Activated CD4-positive, alpha-beta T cell treated with anti-CD3 and anti-CD28 coated beads, Interleukin-2, amount 10 ng/mL, durations not matched to agents 7 days and 5 days (primary cell): Measurements from ENCODE around the gene CCDC137. TPM values are rescaled to one million over a fixed set of nuclear protein-coding genes. Genes with fewer than 3 reads are reported as not detected.
A peak's percentile ranks its signal among the peaks of the same experiment; 100 is the strongest.
"Not testable (repeated sequence)": the region's sequence is repeated elsewhere in the genome, so short reads cannot be mapped to it uniquely, and the experiment has no call there.

Source experiments
- CTCF ChIA-PET: fragments of 350-600 bp; sonication (Branson Sonifier 250); formaldehyde crosslinking; loops from one replicate; lab custom pipeline; 2021; ENCODE audit warnings: antibody characterized with exemption; lab: Charles Lee
- POLR2A ChIA-PET: fragments of 350-600 bp; sonication (Branson Sonifier 250); formaldehyde crosslinking; loops from one replicate; lab custom pipeline; 2021; ENCODE audit warnings: antibody characterized with exemption; lab: Charles Lee
- DNase-seq: peaks from one replicate; pipeline ENCODE4 v3.0.0-alpha.2; 2020
- H3K27ac Mint-ChIP-seq: one replicate; pipeline ENCODE4 v1.8.0; 2021; ENCODE audit warnings: mild to moderate bottlenecking, moderate library complexity, mixed read lengths
- H3K27me3 Mint-ChIP-seq: one replicate; pipeline ENCODE4 v1.8.0; 2021; ENCODE audit warnings: mixed read lengths
- H3K36me3 Mint-ChIP-seq: one replicate; pipeline ENCODE4 v1.8.0; 2021; ENCODE audit warnings: low read depth, mixed read lengths
- H3K4me1 Mint-ChIP-seq: one replicate; pipeline ENCODE4 v1.8.0; 2021; ENCODE audit warnings: mixed read lengths
- H3K4me3 Mint-ChIP-seq: one replicate; pipeline ENCODE4 v1.8.0; 2021; ENCODE audit warnings: mild to moderate bottlenecking, moderate library complexity, mixed read lengths
- H3K9me3 Mint-ChIP-seq: one replicate; pipeline ENCODE4 v1.8.0; 2021; ENCODE audit warnings: mixed read lengths
- total RNA-seq, 2 experiments: library from RNA; stranded (reverse); gene quantifications; one replicate each; pipeline ENCODE4 v1.2.3, GENCODE V29; 2021

CCDC137 gene
- total RNA-seq, 2 experiments from 2014 or later: 30.2 to 33.8 TPM

DNA sequence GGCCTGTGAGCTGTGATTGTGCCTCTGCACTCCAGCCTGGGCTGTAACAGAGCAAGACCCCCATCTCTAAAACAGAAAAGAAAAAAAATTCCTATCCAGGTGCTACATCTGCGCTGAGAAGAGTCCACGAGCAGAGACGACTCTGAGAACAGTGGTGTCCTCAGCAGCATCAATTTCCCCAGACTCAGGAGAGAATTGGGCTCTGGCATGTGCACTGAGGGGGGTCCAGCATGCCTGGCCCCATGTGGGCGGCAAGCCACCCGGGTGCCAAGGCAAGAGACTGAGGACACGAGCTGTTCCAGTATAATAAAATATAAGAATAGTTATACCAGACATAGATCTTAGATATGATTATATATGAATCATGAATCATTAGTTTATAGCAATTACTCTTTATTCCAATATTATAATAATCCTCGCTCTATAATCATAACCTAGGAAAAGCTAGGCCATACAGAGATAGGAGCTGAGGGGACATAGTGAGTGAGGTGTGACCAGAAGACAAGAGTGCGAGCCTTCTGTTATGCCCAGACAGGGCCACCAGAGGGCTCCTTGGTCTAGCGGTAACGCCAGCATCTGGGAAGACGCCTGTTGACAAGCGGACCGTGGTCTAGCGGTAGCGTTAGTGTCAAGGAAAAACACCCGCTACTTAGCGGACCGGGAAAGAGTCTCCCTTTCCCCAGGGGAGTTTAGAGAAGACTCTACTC lies 9.1 kb downstream of the CCDC137 start:
- H3K4me1 Mint-ChIP-seq, POLR2A ChIA-PET, H3K27ac Mint-ChIP-seq, H3K9me3 Mint-ChIP-seq, H3K27me3 Mint-ChIP-seq: not testable (repeated sequence)
- CTCF ChIA-PET: interaction anchor here (0.9 to 1.5 kb wide), 3 partner anchors 9 to 23 kb away, joined by 3 to 10 read pairs (median 3); partner anchors contain the start of genes ARL16 and HGS
- H3K4me3 Mint-ChIP-seq: peak overlapping the region; percentile 1
- H3K36me3 Mint-ChIP-seq: peaks cover 18% of the 10 kb centered on the region
- DNase-seq: peak; percentile 21

GRCh38 chr17:81676906-81677305 lies 10.4 kb downstream of the CCDC137 start:
- no peaks in the 10 kb centered on the region for H3K27me3 Mint-ChIP-seq
- ChIA-PET CTCF (interaction anchor here (1.5 kb wide), 1 partner anchor 8 kb away, joined by 10 read pairs; the partner anchor contains the start of genes ARL16 and HGS), POLR2A (no interaction called here)
- H3K36me3 Mint-ChIP-seq: peaks cover 14% of the 10 kb centered on the region
- H3K27ac Mint-ChIP-seq: no peak overlapping the region
- no peak overlapping the region for H3K4me3 Mint-ChIP-seq
- H3K9me3 Mint-ChIP-seq: no peaks in the 10 kb centered on the region
- no peak for DNase-seq
- H3K4me1 Mint-ChIP-seq: peaks cover 15% of the 10 kb centered on the region

- Mint-ChIP-seq H3K27me3 (no peaks in the 10 kb centered on the region), H3K4me1 (peaks cover 34% of the 10 kb centered on the region), H3K36me3 (peaks cover 15% of the 10 kb centered on the region), H3K27ac (no peak overlapping the region), H3K9me3 (no peaks in the 10 kb centered on the region), H3K4me3 (no peak overlapping the region)
- DNase-seq: no peak
- CTCF ChIA-PET: interaction anchor here (1.1 kb wide), 1 partner anchor 17 kb away, joined by 3 read pairs; no protein-coding TSS in a partner anchor
- POLR2A ChIA-PET: no interaction called here
These were observed 13.6 kb downstream of the CCDC137 start for GRCh38 chr17:81680150-81680549.

DNA sequence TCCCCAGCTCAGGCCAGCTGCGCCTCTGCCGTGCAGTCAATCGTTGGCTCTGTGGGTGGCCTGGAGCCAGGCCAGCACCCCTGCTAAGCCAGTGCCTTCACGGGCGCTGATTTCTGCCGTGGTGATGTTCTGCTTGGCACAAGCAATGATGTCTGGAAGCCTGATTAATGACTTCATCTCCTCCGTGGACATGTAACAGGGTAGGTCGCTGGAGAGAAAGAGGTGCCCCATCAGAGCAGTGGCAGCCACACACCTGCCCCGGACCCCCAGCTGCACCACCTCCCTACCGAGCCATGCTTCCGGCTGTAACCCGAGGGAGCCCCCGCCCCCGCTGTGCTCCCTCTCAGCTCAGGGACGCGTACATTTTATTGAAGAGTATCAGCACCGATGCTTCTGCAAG lies 15.1 kb downstream of the CCDC137 start:
- Mint-ChIP-seq H3K27ac (no peak overlapping the region), H3K27me3 (no peaks in the 10 kb centered on the region), H3K9me3 (no peaks in the 10 kb centered on the region), H3K36me3 (peaks cover 15% of the 10 kb centered on the region), H3K4me1 (peaks cover 39% of the 10 kb centered on the region), H3K4me3 (peak overlapping the region; percentile 86)
- CTCF ChIA-PET: interaction anchor here (1.6 kb wide), 1 partner anchor 9 kb away, joined by 4 read pairs; no protein-coding TSS in a partner anchor
- DNase-seq: no peak
- POLR2A ChIA-PET: no interaction called here

GRCh38 chr17:81682565-81683207 lies 16.1 kb downstream of the CCDC137 start:
- H3K27me3 Mint-ChIP-seq: no peaks in the 10 kb centered on the region
- H3K27ac Mint-ChIP-seq: peak overlapping the region; percentile 82
- peak overlapping the region; percentile 86 for H3K4me3 Mint-ChIP-seq
- CTCF ChIA-PET: interaction anchor here (1.6 to 2.3 kb wide), 3 partner anchors 10 to 172 kb away, joined by 4 to 12 read pairs (median 6); partner anchors contain the start of genes CCDC137 and OXLD1
- peaks cover 25% of the 10 kb centered on the region for H3K36me3 Mint-ChIP-seq
- DNase-seq: no peak
- no peaks in the 10 kb centered on the region for H3K9me3 Mint-ChIP-seq
- POLR2A ChIA-PET: no interaction called here
- peaks cover 39% of the 10 kb centered on the region for H3K4me1 Mint-ChIP-seq

GRCh38 chr17:81683208-81683583 lies 16.7 kb downstream of the CCDC137 start:
- no peaks in the 10 kb centered on the region for H3K9me3 Mint-ChIP-seq
- ChIA-PET CTCF (interaction anchor here (1.3 to 3.0 kb wide), 6 partner anchors 7 to 171 kb away, joined by 4 to 17 read pairs (median 8); partner anchors contain the start of genes CCDC137, MRPL12 and OXLD1), POLR2A (interaction anchor here (1.0 to 1.2 kb wide), 2 partner anchors 17 to 20 kb away, joined by 3 to 11 read pairs; partner anchors contain the start of genes CCDC137, MRPL12 and OXLD1)
- peaks cover 27% of the 10 kb centered on the region for H3K36me3 Mint-ChIP-seq
- H3K27ac Mint-ChIP-seq: peak overlapping the region; percentile 82
- DNase-seq: peak; percentile 16
- no peaks in the 10 kb centered on the region for H3K27me3 Mint-ChIP-seq
- peak overlapping the region; percentile 86 for H3K4me3 Mint-ChIP-seq
- peaks cover 39% of the 10 kb centered on the region for H3K4me1 Mint-ChIP-seq

DNA sequence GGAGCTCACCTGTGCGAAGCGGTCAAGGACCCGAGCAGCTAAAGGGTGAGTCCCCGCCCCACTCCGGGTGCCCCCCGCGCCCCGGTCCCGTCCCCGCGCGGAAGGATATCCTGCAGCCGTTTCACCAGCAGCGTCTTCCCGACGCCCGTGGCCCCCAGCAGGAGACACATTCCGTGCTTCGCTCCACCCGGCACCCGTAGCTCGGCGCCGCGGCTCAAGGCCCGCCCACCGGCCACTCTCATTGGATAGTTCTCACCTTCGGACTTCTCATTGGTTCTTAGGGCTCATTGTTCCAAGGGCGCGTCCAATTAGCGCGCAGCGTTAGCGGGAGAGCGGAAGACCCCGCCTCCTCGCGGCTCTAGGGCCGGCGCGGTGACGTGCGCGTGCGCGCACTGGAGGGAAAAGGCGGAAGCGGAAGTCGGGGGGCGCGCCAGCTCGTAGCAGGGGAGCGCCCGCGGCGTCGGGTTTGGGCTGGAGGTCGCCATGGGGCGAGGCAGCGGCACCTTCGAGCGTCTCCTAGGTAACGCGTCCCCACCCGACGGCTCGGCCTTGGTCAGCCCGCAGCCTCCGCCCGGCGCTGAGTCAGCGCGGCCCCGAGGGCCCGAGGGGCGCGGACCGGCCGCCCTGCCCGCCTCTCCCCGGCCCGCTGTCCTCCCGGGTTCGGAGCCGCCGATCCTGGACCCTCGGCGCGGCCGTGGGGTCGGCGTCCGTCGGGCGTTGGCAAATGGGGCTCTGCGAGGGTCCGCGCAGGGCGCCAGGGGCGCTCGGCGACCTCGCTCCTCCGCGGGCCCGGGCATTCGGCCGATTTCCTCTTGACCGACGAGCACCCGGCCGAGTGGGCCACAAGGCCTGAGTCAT lies 17.3 kb downstream of the CCDC137 start, which contains the start of the genes ARL16 and HGS:
Gene ARL16 (minus strand): TSS at position 214 of the 858 bp plus-strand sequence. CDS start 44 bp downstream, at position 170.
Gene HGS (plus strand): TSS at position 428 of the 858 bp plus-strand sequence. CDS start 56 bp downstream, at position 484.
- Mint-ChIP-seq H3K36me3 (peaks cover 30% of the 10 kb centered on the region), H3K4me1 (peaks cover 39% of the 10 kb centered on the region), H3K27ac (peak within 1 kb of the TSS; percentile 91), H3K27me3 (no peaks in the 10 kb centered on the region), H3K9me3 (no peaks in the 10 kb centered on the region), H3K4me3 (peak within 1 kb of the TSS; percentile 86)
- ChIA-PET POLR2A (interaction anchor here (0.6 to 1.2 kb wide), 3 partner anchors 17 to 865 kb away, joined by 3 to 11 read pairs (median 4); partner anchors contain the start of genes CCDC137, MRPL12 and OXLD1), CTCF (interaction anchor here (1.3 to 3.0 kb wide), 5 partner anchors 8 to 171 kb away, joined by 5 to 17 read pairs (median 10); partner anchors contain the start of genes CCDC137, MRPL12 and OXLD1)
- DNase-seq: peak; percentile 98

DNA sequence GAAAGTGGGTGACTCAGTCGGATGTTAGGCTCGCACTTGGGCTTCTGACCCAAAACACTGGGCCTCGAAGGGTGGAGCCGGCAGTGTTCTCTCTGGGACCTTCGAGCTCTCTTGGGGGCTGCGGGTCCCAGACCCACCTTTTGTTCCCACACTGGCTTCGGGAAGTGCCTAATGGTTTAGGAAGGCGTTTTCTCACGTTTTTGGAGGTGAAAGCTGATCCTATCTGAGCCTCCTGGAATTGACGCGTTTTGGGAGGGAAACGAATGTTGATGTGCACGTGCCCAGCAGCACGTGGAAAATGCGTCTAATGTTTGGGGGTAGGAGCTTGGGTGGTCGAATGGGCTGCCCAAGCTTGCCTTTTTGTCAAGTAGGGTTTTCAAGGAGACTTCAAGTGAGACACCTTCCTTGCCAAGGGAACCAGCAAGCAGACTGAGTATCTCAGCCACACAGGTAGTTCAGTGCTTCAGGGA lies 17.9 kb downstream of the CCDC137 start:
- peak overlapping the region; percentile 82 for H3K27ac Mint-ChIP-seq
- POLR2A ChIA-PET: interaction anchor here (0.6 to 1.2 kb wide), 2 partner anchors 19 to 47 kb away, joined by 4 to 11 read pairs; partner anchors contain the start of gene MRPL12
- H3K27me3 Mint-ChIP-seq: no peaks in the 10 kb centered on the region
- peak overlapping the region; percentile 86 for H3K4me3 Mint-ChIP-seq
- CTCF ChIA-PET: interaction anchor here (1.0 to 3.0 kb wide), 6 partner anchors 9 to 47 kb away, joined by 3 to 17 read pairs (median 8); partner anchors contain the start of genes CCDC137, MRPL12, NPLOC4 and OXLD1
- H3K9me3 Mint-ChIP-seq: no peaks in the 10 kb centered on the region
- DNase-seq: no peak
- peaks cover 37% of the 10 kb centered on the region for H3K36me3 Mint-ChIP-seq
- peaks cover 43% of the 10 kb centered on the region for H3K4me1 Mint-ChIP-seq

DNA sequence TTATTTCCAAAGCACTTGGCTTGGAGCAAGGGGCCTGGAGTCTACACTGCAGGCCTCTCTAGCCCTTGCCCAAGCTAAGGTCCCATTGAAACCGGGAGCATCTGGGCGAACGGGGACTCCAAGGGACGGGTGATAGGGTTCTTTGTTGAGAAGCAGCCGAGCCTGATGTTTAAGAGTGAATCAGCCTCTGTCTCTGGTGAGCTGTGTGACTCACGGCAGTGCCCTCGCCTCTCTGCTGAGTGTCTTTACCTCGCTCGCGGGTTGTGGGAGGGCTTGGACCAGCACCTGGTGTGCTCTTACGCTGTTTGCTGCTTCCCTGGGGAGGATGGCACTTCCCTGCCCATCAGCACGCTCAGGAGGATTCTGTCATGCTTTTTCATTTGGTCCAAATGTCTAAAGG lies 18.6 kb downstream of the CCDC137 start:
- H3K27ac Mint-ChIP-seq: peak overlapping the region; percentile 82
- CTCF ChIA-PET: interaction anchor here (1.0 to 3.0 kb wide), 5 partner anchors 9 to 48 kb away, joined by 3 to 17 read pairs (median 4); partner anchors contain the start of genes MRPL12, NPLOC4 and TSPAN10
- peaks cover 41% of the 10 kb centered on the region for H3K4me1 Mint-ChIP-seq
- no peaks in the 10 kb centered on the region for H3K27me3 Mint-ChIP-seq
- POLR2A ChIA-PET: no interaction called here
- DNase-seq: no peak
- no peaks in the 10 kb centered on the region for H3K9me3 Mint-ChIP-seq
- peaks cover 40% of the 10 kb centered on the region for H3K36me3 Mint-ChIP-seq
- peak overlapping the region; percentile 86 for H3K4me3 Mint-ChIP-seq

- Mint-ChIP-seq H3K36me3 (peaks cover 44% of the 10 kb centered on the region), H3K4me1 (peaks cover 36% of the 10 kb centered on the region), H3K27me3 (no peaks in the 10 kb centered on the region), H3K27ac (no peak overlapping the region), H3K4me3 (no peak overlapping the region), H3K9me3 (no peaks in the 10 kb centered on the region)
- ChIA-PET CTCF (interaction anchor here (0.7 to 1.4 kb wide), 2 partner anchors 11 to 23 kb away, joined by 3 to 4 read pairs; no protein-coding TSS in a partner anchor), POLR2A (no interaction called here)
- no peak for DNase-seq
These were observed 20.1 kb downstream of the CCDC137 start for GRCh38 chr17:81686614-81687013.

DNA sequence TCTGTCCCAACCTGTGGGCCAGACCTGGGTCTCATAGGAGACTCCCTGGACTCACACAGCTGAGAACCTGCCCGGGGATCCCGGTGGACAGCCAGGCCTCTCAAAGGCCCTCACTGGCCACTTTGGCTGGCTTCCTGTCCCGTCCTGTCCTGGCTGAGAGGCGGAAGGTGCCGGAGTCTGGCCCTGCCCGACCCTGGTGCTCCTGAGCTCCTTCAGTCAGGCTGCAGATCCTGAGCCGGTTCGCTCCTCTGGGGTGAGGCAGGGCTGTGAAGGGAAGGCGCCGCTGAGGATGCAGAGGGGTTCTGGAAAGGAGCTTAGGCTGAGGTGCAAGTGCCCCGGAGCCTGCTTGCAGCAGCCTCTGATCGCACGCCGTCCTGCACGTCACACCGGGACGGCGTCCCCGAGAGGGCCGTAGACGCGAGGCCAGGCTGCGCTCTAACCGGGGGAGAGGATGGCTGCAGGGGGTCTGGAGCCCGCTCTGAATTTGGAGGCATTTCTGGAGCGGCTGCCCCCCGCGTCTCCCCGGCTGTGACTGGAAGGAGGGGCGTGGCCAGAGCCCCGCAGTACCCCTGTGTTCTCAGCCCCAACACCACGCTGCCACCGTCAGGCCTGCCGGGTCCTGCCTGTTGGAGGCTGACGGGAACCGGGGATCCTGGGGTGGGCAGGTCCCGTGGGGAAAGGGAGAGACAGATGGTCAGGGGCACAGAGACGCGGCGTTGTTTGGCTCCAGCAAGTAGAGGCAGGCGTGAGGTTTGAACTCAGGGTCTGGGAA lies 21.4 kb downstream of the CCDC137 start:
- DNase-seq: no peak
- ChIA-PET CTCF (interaction anchor here (1.4 kb wide), 1 partner anchor 24 kb away, joined by 4 read pairs; no protein-coding TSS in a partner anchor), POLR2A (interaction anchor here (0.6 kb wide), 1 partner anchor 14 kb away, joined by 6 read pairs; no protein-coding TSS in a partner anchor)
- no peaks in the 10 kb centered on the region for H3K9me3 Mint-ChIP-seq
- no peaks in the 10 kb centered on the region for H3K27me3 Mint-ChIP-seq
- no peak overlapping the region for H3K4me3 Mint-ChIP-seq
- peaks cover 46% of the 10 kb centered on the region for H3K36me3 Mint-ChIP-seq
- H3K27ac Mint-ChIP-seq: no peak overlapping the region
- peaks cover 25% of the 10 kb centered on the region for H3K4me1 Mint-ChIP-seq
